Upper lobe of left lung (tissue), 4 donors: ENCODE measurements around the gene PPM1E.

ENCODE experiments used
- EP300 ChIP-seq, 4 donors: sonication (generic); formaldehyde crosslinking; IDR thresholded peaks; one replicate each; pipeline ENCODE4 v1.5.1; 2017; ENCODE audit warnings: antibody characterized with exemption in 4 of 4, control low read depth in 2 of 4
- POLR2A ChIP-seq, 4 donors: fragments of 450-650 bp; IDR thresholded peaks; one replicate each; pipeline ENCODE4 v1.5.1; 2016 to 2017; ENCODE audit warnings: antibody characterized with exemption in 4 of 4, mild to moderate bottlenecking in 2 of 4
- TF ChIP-seq, protein P1 (sequence below), 6 experiments: fragments of 450-650 bp in 4 of 6; fragments of 200-600 bp in 2 of 6; sonication (generic) in 2 of 6; IDR thresholded peaks; one replicate each; pipeline ENCODE4 v1.5.1; 2016 to 2019; ENCODE audit warnings: antibody characterized with exemption in 6 of 6

DNA sequence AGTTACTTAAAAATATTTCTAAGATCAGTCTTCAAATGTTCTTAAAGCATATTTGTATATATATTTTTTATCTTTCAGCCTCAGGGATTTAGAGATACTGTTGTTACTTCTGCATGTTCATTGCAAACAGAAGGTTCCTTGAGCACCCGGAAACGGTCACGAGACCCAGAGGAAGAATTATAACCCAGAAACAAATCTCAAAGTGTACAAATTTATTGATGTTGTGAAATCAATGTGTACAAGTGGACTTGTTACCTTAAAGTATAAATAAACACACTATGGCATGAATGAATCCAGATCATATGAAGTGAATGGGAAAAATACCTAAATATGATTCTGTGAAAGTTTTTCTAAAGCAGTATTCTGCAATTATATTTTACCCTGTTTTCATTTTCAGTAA lies 21.6 kb upstream of the PPM1E start:
- TF ChIP-seq, protein P1, sequence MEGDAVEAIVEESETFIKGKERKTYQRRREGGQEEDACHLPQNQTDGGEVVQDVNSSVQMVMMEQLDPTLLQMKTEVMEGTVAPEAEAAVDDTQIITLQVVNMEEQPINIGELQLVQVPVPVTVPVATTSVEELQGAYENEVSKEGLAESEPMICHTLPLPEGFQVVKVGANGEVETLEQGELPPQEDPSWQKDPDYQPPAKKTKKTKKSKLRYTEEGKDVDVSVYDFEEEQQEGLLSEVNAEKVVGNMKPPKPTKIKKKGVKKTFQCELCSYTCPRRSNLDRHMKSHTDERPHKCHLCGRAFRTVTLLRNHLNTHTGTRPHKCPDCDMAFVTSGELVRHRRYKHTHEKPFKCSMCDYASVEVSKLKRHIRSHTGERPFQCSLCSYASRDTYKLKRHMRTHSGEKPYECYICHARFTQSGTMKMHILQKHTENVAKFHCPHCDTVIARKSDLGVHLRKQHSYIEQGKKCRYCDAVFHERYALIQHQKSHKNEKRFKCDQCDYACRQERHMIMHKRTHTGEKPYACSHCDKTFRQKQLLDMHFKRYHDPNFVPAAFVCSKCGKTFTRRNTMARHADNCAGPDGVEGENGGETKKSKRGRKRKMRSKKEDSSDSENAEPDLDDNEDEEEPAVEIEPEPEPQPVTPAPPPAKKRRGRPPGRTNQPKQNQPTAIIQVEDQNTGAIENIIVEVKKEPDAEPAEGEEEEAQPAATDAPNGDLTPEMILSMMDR (IDR thresholded peaks at IDR 0.05), result no peak
- no peak for TF ChIP-seq EP300 (IDR thresholded peaks at IDR 0.05)
- no peak for TF ChIP-seq POLR2A (IDR thresholded peaks at IDR 0.05)
